HL-60 (cell line): ENCODE results near the gene CDC37L1.

Experiments
- CTCF ChIP-seq: IDR thresholded peaks from one replicate; pipeline ENCODE4 v1.5.1; 2011; ENCODE audit warnings: low read length, control low read depth, inconsistent platforms; ENCODE audit not compliant: insufficient read depth
- POLR2AphosphoS5 ChIP-seq: IDR thresholded peaks from 2 replicates; pipeline ENCODE4 v1.6.1; 2012; ENCODE audit warnings: low read depth

- TF ChIP-seq CTCF (no peak), POLR2AphosphoS5 (no peak)
Measured at GRCh38 chr9:4739587-4740387, 60.4 kb downstream of the CDC37L1 start.
